NCI-H1694 treated with DMSO at 0.1 percent for 48 hours (cell line): ENCODE data around the gene NRG3.
A peak's percentile ranks its signal among the peaks of the same experiment; 100 is the strongest.

Experiments
- DNase-seq: peaks from one replicate; lab custom pipeline; 2025; lab: John Stamatoyannopoulos, UW

The NRG3 gene

DNA sequence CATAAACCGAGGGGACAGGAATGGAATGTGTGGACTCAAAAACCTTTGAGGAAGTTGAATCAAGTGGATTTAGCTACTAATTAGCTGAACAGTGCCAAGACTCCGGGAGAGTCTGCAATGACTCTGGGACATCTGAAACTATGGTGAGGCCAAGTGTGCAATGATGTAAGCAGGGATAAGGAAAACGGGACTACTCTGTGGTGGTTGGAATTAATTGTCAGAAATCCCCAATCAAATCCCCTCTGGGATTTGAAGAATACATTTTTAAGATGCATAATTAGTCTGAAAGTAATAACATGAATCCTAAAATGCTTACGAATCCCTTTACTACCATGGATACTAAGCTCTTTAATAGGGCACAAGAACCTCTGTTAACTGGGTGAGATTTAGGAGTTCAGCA is 602.8 kb downstream of the NRG3 start:
- DNase-seq = no peak

DNA sequence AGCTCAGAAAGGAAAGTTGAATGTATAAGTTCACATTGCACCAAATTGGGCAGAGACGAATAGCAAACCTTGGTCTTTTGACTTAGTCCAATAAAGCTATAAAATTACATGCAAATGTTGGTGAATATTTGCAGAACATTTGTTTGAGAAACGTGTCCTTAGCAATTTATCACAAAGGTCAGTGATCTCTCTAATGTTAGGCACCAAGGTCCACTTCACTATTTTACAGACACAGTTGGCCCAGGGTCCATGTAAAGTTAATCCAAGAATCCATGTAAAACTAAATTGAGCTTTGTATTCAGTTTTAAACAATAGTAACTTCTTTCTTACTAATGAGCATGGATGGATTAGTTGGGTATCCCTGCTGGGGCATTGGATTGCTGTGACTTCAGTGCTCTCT is 617.7 kb downstream of the NRG3 start:
- no peak for DNase-seq

GRCh38 chr10:82496114-82496513 is 621.1 kb downstream of the NRG3 start:
- no peak for DNase-seq

GRCh38 chr10:82497439-82497838 is 622.4 kb downstream of the NRG3 start:
- no peak for DNase-seq

DNA sequence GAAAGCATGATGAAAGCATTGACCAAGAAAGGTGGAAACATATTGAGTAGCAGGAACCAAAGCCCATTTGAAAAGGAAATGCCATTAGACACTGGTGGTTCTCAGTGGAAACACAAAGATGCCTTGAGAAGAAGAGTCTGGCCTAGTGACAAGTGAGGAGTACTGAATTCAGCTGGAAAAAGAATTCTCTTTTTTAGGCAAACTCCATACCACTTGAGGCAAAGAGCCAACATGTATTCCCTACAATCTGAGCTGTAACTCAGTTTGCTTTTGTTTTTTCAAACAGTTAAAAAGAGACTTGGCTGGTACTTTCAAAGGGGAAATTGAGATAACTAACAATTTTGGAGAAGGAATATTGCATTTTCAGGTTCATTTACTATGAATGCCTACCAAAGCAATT is 624.0 kb downstream of the NRG3 start:
- DNase-seq = no peak

DNA sequence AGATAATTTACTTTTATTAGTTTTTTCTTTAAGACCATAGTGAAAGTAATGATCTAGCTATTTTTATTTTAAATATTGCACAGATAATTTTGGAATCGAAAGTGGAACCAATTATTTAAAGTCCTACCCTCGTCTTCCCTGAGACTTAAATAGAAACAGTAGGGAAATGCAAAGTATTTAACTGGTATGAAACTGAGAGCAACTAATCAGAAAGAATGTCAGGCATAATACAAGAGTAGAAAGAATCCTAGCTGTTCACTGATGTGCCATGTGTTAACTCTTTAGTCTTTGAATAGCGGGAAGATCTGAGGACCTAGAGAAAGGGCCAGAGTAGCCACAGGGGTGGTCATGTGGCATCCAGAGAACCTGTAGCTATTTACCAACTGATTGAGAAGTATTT is 630.0 kb downstream of the NRG3 start:
- no peak for DNase-seq

DNA sequence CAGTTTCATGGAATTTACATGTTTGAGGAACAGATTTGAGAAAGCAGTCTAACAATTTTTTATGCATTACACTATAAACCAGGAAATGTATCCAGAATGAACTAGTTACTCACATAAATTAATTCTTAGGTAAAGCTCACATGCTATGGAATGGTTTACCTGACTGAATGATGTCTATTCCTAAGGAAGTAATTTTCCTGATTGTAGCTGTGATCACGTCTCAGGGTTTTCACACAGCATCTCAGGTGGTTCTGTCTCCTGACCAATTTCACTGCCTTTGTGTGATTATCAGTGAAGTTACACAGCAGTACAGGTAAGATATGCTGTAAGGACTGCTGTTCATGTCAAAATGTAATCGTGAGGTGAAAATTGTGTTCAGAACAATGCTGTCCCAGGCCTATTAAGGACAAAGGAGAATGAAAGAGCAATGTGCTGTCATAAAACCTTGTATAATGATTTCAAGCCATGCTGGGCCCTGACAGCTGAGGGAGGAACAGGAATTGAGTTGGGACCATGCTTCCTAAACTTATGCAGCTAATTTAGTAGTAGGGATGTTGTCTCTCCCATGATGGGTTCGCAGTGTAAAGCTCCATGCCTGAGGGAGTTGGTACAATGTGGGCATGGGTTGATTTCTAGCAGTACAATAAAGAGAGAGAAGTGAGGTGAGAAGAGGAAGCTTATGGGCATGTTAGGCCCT is 631.8 kb downstream of the NRG3 start:
- no peak for DNase-seq

DNA sequence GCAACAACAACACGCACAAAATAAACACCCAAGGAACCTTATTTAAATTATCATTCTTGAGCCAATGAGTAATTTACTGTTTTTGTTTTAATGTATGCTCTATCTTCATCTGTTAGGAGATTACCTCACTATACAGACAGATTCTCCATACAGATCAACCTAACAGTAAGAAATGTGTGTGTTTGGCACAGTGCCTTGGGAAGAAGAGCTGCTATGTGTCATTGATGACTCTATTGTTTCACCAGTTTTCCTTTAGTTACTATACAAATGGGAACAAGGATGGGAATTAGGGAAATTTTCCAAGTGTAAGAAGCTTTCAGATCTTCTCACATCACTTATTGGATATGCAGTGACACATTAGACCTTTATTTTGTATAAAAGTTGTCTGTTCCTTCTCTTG is 640.3 kb downstream of the NRG3 start:
- no peak for DNase-seq

- DNase-seq = no peak
These were observed 654.1 kb downstream of the NRG3 start for GRCh38 chr10:82529062-82529461.

- DNase-seq = no peak
These were observed 660.5 kb downstream of the NRG3 start for GRCh38 chr10:82535457-82535856.

DNA sequence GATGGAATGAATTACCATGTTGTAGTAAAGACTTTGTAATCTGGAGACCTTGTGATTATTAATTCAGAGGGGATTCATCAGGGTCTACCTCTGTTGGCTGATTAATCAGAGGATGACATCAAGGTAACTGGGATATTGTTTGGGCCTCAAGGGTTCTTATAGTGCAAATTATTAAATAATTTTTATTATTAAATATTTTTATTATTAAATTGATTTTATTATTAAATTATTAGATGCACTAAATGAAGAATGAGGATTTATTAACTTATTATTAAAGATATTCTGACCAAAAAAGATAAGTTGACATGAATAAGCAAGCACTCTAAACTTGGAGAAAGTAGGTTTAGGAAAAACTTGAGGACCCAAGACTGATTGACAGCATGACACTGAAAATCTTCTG is 661.7 kb downstream of the NRG3 start:
- no peak for DNase-seq

GRCh38 chr10:82538272-82538671 is 663.3 kb downstream of the NRG3 start:
- no peak for DNase-seq

- DNase-seq = no peak
These were observed 668.6 kb downstream of the NRG3 start for GRCh38 chr10:82543631-82544030.

GRCh38 chr10:82544377-82544776 is 669.4 kb downstream of the NRG3 start:
- DNase-seq = no peak

GRCh38 chr10:82551506-82551905 is 676.5 kb downstream of the NRG3 start:
- DNase-seq = no peak

DNA sequence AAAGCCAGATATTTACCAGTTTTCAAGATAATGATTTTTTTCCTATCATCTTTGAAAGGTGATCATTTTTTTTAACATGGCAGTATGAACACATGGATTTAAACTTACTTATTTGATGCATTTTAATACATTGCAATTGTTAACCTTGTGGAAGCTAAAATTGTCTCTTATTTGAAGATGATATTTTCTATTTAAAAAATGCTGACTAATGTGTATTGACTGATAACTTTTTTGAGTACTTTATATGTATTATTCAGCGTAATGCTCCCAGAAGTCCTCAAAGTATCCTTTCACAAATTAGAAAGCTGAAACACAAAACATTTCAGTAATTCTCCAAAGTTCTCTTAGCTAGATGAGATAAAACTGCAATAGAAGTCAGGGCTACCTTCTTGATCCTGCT is 677.3 kb downstream of the NRG3 start:
- no peak for DNase-seq

GRCh38 chr10:82554381-82554780 is 679.4 kb downstream of the NRG3 start:
- DNase-seq = no peak

DNA sequence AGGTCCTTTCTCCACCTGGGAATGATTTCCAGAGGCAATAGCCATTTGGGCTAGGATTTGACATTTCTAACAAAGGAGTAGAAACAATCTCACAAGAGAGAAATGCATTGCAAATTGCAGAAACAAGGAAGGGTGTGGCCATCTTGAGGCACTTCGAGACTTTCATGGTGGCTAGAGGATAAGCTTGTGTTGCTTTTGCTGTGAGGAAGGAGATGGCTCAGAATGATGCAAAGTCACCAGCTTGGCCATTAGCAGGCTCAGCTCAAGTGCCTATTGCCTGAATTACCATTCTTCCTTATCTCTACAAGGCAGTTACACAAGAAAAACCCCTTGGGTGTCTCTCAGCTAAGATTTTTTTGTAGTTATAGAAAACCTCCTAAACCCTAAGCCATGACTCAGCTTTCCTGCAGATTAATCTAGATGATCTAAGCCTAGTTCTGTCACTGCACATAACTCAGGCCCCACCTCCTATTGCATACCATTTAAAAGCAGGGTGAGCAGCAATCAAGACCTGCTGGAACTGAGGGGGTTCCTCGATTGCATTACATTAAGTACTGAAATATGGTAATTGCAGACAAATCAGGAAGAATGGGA is 683.1 kb downstream of the NRG3 start:
- no peak for DNase-seq

GRCh38 chr10:82564353-82565196 is 689.6 kb downstream of the NRG3 start:
- peak; percentile 51 for DNase-seq

GRCh38 chr10:82565197-82565575 is 690.2 kb downstream of the NRG3 start:
- no peak for DNase-seq

DNA sequence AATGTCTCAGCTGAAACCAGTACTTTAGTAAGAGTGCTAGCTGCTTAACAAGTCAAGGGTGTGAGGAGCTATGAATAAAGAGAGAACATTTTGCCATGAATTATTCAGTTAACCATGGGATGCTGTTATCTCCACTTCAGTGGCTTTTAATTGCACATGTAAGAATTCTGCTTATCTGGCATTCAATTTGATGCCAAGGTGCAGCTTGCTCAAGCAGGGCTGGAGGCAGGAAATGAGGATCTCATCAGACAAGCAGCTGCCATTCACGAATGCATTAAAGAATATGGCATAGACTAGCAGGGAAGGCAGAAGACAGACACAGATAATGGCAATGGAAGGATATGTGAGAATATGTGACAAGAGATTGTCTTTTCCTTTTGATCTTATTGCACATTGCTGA is 697.8 kb downstream of the NRG3 start:
- peak; percentile 24 for DNase-seq

DNA sequence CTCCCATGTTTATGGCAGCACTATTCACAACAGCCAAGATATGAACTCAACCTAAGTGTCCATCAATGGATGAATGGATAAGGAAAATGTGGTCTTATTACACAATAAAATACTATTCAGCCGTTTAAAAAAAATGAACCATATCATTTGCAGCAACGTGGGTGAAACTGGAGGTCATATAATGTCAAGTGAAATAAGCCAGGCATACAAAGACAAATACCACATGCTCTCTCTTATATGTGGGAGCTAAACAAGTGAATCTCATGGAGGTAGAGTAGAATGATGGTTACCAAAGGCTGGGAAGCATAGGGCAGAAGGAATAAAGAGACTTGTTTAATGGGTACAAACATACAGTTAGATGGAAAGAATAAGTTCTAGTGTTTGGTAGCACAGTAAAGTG is 699.1 kb downstream of the NRG3 start:
- no peak for DNase-seq

DNA sequence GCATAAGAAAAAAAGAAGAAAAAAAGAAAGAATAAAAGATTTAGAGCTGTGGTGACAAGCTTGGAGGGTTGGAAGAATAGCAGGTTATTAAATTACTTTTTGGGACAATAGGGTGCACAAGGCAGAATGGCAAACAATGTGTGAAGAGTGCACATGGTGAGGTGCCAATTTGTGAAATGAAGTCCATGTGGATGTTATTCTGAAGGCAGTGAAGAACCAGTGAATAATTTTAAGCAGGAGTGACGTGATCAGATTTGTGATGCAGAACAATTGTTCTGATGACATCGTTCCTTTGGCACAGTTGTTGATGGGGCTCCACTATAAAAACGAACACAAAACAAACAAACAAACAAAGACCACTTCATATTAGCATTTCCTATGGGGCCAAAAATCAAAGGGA is 700.3 kb downstream of the NRG3 start:
- DNase-seq = no peak
